ENCODE measurements around the gene CMSS1.

CMSS1 gene

GRCh38 chr3:99855900-99856299, 38.2 kb downstream of the CMSS1 start:
- DNase-seq: no peak

- no peak for DNase-seq
Observed at GRCh38 chr3:99856437-99857220, 39.0 kb downstream of the CMSS1 start.

- no peak for DNase-seq
Observed at GRCh38 chr3:99857278-99857677, 39.6 kb downstream of the CMSS1 start.

GRCh38 chr3:99858469-99858868, 40.8 kb downstream of the CMSS1 start:
- DNase-seq: no peak

- DNase-seq: no peak
Observed at GRCh38 chr3:99859825-99860224, 42.2 kb downstream of the CMSS1 start.

- no peak for DNase-seq
Observed at GRCh38 chr3:99861216-99861615, 43.6 kb downstream of the CMSS1 start.

GRCh38 chr3:99862208-99862607, 44.5 kb downstream of the CMSS1 start:
- DNase-seq: no peak

- no peak for DNase-seq
Observed at GRCh38 chr3:99863002-99863401, 45.3 kb downstream of the CMSS1 start.

- no peak for DNase-seq
Observed at GRCh38 chr3:99863588-99863987, 45.9 kb downstream of the CMSS1 start.

GRCh38 chr3:99864289-99864688, 46.6 kb downstream of the CMSS1 start:
- no peak for DNase-seq

- DNase-seq: no peak
Observed at GRCh38 chr3:99865321-99865720, 47.7 kb downstream of the CMSS1 start.

- no peak for DNase-seq
Observed at GRCh38 chr3:99866261-99866761, 48.6 kb downstream of the CMSS1 start.

GRCh38 chr3:99867594-99868310, 50.1 kb downstream of the CMSS1 start:
- DNase-seq: no peak

GRCh38 chr3:99868311-99868646, 50.6 kb downstream of the CMSS1 start:
- DNase-seq: no peak

- DNase-seq: no peak
Observed at GRCh38 chr3:99869621-99870020, 52.0 kb downstream of the CMSS1 start.

GRCh38 chr3:99870712-99871111, 53.0 kb downstream of the CMSS1 start:
- DNase-seq: no peak

GRCh38 chr3:99871231-99872045, 53.8 kb downstream of the CMSS1 start:
- DNase-seq: no peak

- peak; percentile 14 for DNase-seq
Observed at GRCh38 chr3:99872923-99873254, 55.2 kb downstream of the CMSS1 start.

- DNase-seq: no peak
Observed at GRCh38 chr3:99873269-99874102, 55.8 kb downstream of the CMSS1 start.

GRCh38 chr3:99874237-99875002, 56.8 kb downstream of the CMSS1 start:
- DNase-seq: no peak

- DNase-seq: peak; percentile 39
Observed at GRCh38 chr3:99875581-99875928, 57.9 kb downstream of the CMSS1 start.
